Adipocyte (in vitro differentiated cells): Measurements from ENCODE around the gene PLK5.

ENCODE experiments used
- DNase-seq: peaks from one replicate; pipeline ENCODE4 v3.0.0-alpha.2; 2015; ENCODE audit warnings: low read depth
- H3K27me3 ChIP-seq: replicated peaks from 2 replicates; pipeline ENCODE4 v1.7.0; 2013; ENCODE audit warnings: mild to moderate bottlenecking, low read length, moderate library complexity; ENCODE audit not compliant: control insufficient read depth, insufficient read depth
- H3K36me3 ChIP-seq: 2 replicates; pipeline ENCODE4 v1.7.0; 2013; ENCODE audit warnings: low read length, mild to moderate bottlenecking, moderate library complexity; ENCODE audit not compliant: control insufficient read depth, insufficient read depth, severe bottlenecking
- H3K4me1 ChIP-seq: 2 replicates; pipeline ENCODE4 v1.7.0; 2013; ENCODE audit warnings: mild to moderate bottlenecking, low read length, moderate library complexity; ENCODE audit not compliant: control insufficient read depth, insufficient read depth
- H3K4me3 ChIP-seq: 2 replicates; pipeline ENCODE4 v1.7.0; 2013; ENCODE audit warnings: mild to moderate bottlenecking, low read length, moderate library complexity
- H3K9ac ChIP-seq: 2 replicates; pipeline ENCODE4 v1.7.0; 2013; ENCODE audit warnings: mild to moderate bottlenecking, low read length, moderate library complexity
- H3K9me3 ChIP-seq: 2 replicates; pipeline ENCODE4 v1.7.0; 2013; ENCODE audit warnings: mild to moderate bottlenecking, low read length, moderate library complexity; ENCODE audit not compliant: control insufficient read depth

PLK5 gene

DNA sequence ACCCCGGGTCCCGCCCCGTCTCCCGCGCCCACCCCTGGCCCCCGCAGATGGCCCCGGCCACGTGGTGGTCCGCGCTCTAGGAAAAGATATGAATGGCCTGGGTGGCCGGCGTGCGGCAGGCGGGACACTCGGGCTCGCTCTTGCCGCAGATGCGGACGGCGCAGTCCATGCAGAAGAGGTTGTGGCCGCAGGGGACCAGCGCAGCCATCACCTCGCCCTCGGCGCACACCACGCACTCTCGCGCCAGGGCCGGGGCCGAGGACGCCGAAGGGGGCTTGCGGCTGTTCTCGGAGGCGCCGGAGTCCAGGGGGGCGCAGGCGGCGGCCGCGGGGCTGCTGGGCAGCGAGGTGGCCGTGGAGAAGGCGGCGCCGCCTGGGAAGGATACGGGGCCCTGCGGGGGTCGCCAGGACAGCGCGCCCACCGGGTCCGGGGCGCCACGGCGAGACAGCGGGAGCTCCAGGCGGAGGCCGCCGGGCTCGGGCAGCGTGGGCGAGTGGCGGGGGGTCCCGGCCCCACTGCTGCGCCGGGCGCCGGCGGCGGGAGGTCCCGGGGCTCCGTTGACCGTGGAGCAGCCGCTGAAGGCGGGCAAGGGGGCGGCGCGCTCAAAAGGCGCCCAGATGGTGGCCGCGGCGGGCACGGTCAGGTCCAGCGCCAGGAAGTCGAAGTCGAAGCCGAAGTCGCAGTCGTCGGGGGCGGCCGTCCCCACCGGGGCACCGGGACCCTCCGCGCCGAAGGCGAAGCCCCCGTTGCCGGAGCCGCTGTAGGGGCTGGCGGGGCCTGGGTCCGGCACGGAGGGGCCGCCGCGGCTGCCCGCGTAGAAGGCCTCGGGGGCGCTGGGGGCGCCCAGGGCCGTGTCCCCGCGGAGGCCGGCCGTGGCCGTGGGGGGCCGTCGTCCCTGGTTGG, 31.9 kb downstream of the PLK5 start:
- Histone ChIP-seq H3K9me3 (no peaks in the 10 kb centered on the region), H3K4me3 (no peak overlapping the region), H3K9ac (no peak overlapping the region), H3K4me1 (no peaks in the 10 kb centered on the region), H3K27me3 (no peaks in the 10 kb centered on the region), H3K36me3 (no peaks in the 10 kb centered on the region)
- no peak for DNase-seq

DNA sequence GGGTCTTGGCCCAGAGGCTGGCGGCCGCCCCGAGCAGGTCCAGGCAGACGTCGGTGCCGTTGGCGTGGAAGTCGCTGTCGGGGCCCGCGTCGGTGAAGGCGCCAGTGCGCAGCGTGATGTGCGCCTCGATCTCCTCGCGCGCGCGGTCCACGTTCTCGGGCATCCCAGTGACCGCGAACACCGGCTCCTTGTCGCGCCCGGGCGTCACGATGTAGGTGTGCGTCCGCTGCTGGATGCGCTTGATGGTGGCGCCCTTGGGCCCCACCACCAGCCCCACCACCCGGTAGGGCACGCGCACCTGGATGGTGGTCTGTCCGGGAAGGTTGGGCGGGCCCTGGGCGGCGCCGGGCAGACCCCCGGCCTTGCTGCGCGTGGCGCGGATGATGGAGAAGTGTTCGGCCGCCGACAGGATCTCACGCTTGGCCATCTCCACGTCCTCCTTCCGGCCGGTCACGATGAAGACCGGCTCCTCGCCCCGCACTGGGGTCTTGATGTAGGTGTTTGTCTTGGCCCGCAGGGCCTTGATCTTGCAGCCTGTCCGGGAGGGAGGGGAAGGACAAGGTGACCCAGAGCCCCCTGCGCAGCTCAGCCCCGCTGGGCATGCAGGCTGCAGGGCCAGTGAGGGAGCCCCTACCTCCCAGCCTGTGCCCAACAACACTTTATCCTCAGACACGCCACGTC, 32.7 kb downstream of the PLK5 start:
- H3K4me3 ChIP-seq: no peak overlapping the region
- no peak overlapping the region for H3K9ac ChIP-seq
- DNase-seq: no peak
- no peaks in the 10 kb centered on the region for H3K9me3 ChIP-seq
- no peaks in the 10 kb centered on the region for H3K4me1 ChIP-seq
- no peaks in the 10 kb centered on the region for H3K36me3 ChIP-seq
- H3K27me3 ChIP-seq: no peaks in the 10 kb centered on the region

DNA sequence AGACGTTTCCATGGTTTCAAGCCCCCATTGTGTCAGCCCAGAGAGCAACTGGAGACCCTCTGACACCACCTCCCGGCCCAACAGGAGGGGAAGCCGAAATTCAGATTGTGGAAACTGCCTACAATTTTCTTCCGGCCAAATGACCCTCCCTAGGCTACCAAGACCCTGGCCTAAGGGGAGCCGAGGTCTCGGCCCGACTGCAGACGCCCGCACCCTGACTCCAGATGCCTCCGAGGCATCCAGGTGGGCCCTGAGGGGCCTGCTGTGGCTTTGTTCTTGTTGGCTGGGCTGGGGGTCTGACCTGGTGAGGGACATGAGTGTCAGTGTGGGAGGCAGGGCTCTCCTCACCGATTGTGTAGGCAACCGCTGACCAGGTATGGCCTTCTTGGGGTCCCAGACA, 34.7 kb downstream of the PLK5 start:
- no peaks in the 10 kb centered on the region for H3K4me1 ChIP-seq
- H3K27me3 ChIP-seq: no peaks in the 10 kb centered on the region
- no peak overlapping the region for H3K9ac ChIP-seq
- no peaks in the 10 kb centered on the region for H3K9me3 ChIP-seq
- DNase-seq: no peak
- no peak overlapping the region for H3K4me3 ChIP-seq
- no peaks in the 10 kb centered on the region for H3K36me3 ChIP-seq

DNA sequence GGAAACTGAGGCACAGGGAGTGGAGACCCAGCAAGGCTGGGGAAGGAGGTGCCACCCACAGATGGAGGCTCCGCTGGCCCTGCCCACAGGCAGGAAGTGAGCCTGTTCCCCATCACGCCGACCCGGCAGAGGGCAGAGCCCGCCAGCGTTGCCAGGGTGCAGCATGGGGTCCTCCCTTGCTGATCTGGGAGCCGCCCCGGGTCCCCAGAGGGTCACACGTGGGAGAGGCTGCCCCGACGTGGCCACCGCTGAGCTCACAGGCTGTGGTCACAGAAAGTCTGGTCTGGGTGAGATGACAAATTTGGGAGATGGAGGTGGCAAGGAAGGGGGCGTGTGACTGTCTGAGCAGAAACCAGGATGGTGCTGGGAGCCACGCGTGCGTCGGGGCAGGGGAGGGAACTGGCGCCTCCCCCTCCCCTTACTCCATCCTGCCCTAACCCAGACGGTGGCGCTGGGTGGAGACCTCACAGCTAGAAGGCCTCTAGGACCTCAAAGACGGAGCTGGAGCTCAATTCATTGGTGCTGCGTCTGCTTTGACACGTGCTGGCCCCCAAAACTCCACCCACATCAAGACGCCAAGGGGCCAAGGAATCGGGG, 36.5 kb downstream of the PLK5 start:
- Histone ChIP-seq H3K9ac (no peak overlapping the region), H3K36me3 (no peaks in the 10 kb centered on the region), H3K9me3 (no peaks in the 10 kb centered on the region), H3K4me3 (no peak overlapping the region), H3K27me3 (no peaks in the 10 kb centered on the region), H3K4me1 (no peaks in the 10 kb centered on the region)
- no peak for DNase-seq

DNA sequence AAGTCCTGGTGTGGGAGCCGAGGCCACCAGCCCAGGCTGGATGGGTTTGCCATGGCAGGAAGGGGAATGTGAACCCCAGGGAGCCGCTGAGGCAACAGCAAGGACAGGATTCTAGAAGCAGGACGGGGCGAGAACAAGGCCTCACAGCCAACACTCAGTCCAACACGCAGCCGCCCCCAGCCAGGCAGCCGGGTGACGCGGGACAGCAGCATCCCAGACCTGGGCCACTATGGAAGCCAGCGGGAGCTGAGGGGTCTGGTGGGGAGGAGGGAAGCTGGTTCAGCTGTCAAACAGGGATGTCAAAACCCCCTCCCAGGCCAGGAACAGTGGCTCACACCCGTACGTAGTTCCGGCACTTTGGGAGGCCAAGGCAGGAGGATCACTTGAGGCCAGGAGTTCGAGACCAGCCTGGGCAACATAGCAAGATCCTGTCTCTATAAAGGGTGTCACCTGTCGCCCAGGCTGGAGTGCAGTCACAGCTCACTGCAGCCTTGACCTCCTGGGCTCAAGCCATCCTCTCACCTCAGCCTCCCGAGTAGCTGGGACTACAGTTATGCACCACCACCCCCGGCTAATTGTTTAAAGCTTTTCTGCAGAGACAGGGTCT, 37.5 kb downstream of the PLK5 start:
- H3K36me3 ChIP-seq: no peaks in the 10 kb centered on the region
- DNase-seq: no peak

DNA sequence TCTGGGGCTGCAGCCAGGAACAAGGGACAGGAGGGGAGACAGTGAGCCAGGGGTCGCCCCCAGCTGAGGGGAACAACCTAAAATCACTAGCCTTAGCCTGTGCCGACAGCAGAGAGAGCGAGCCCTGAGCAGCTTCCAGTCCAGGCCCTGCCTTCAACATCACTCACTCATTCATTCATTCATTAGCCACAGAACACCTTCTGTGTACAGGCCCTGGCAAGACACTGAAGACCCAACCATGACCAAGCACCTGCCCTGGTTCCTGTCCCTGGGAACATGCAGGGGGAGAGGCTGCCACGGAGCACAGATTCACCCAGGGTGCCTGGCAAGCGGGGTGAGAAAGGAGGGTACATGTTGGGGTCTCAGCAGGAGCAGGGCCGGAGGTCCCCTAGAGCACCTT, 39.4 kb downstream of the PLK5 start:
- no peaks in the 10 kb centered on the region for H3K9me3 ChIP-seq
- no peaks in the 10 kb centered on the region for H3K4me1 ChIP-seq
- no peak for DNase-seq
- H3K27me3 ChIP-seq: no peaks in the 10 kb centered on the region
- no peak overlapping the region for H3K9ac ChIP-seq
- H3K36me3 ChIP-seq: no peaks in the 10 kb centered on the region
- no peak overlapping the region for H3K4me3 ChIP-seq

More for the DNA sequence above, 37.5 kb downstream of the PLK5 start:
- no peaks in the 10 kb centered on the region for H3K4me1 ChIP-seq
- H3K9me3 ChIP-seq: no peaks in the 10 kb centered on the region
- H3K9ac ChIP-seq: no peak overlapping the region
- H3K27me3 ChIP-seq: no peaks in the 10 kb centered on the region
- H3K4me3 ChIP-seq: no peak overlapping the region

DNA sequence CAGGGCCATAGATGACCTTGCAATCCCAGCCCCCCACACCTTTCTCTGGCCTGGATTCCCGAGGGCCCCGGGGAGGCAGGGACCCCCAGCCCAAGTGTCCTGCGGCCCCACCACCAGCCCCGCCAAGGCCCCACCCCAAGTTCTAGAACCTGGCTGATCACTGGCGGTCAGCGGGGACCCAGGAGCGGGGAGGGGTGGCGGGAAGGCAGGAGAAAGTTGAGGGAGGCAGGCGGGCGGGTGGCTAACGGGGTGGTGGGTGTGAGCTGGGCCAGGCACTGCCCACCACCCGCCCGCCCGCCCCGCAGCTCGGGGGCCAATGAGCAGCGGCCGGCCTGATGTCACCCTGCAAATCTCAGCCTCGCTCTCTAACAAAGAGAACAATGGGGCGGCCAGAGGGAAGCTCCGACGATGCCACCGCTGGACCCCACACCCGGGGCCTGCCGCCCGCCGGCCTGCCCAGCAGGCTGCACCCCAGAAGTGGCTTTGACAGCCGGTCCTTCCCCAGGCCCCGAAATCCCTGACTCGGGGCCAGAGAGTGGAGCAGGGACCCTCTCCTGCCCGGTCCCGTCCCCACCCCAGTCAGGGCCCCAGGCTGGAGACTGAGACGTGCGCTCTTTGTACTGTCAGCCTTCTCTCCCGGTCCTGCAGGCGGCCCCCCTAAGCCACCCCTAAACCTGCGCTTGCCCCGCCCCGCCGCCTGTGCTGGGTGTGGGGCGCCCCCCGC, 42.7 kb downstream of the PLK5 start:
- peaks cover 3% of the 10 kb centered on the region for H3K4me1 ChIP-seq
- no peaks in the 10 kb centered on the region for H3K27me3 ChIP-seq
- peak overlapping the region; percentile 86 for H3K9ac ChIP-seq
- DNase-seq: peak; percentile 92
- H3K9me3 ChIP-seq: no peaks in the 10 kb centered on the region
- H3K4me3 ChIP-seq: peak overlapping the region; percentile 82
- H3K36me3 ChIP-seq: no peaks in the 10 kb centered on the region

DNA sequence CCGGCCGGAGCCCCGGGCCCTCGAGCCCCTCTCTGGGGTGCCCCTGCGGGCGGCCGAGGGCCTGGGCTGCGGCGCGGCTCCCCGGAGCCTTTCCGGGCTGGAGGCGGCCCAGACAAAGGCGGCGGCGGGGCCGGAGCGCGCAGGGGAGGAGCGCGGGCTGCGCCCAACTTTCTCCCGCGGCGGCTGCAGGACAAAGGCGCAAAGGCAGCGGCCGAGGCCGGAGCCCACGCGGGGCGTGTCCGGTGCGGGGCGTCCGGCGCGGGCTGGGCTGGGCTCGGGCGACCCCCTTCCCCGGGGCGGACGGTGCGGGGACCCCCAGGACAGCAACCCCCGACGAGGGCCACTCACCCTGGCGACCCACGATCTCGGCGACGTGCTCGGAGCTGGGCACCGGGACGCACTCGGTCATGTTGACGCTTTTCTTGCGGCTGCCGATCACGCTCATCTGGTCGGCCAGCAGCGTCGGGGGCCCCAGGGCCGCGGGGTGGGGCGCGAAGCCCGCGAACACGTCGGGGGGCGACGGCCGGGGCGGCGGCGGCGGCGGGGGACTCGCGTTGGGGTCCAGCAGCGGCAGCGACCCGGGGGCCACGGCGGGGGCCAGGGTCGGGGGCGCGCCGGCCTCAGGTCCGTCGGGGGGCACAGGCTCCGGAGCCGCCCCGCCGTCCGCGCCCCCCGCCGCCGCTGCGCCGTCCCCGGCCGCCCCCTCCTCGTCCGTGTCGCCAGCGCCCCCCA, 43.4 kb downstream of the PLK5 start:
- H3K36me3 ChIP-seq: no peaks in the 10 kb centered on the region
- no peaks in the 10 kb centered on the region for H3K9me3 ChIP-seq
- DNase-seq: peak; percentile 78
- H3K27me3 ChIP-seq: no peaks in the 10 kb centered on the region
- peak overlapping the region; percentile 82 for H3K4me3 ChIP-seq
- H3K9ac ChIP-seq: peak overlapping the region; percentile 86
- peaks cover 3% of the 10 kb centered on the region for H3K4me1 ChIP-seq

DNA sequence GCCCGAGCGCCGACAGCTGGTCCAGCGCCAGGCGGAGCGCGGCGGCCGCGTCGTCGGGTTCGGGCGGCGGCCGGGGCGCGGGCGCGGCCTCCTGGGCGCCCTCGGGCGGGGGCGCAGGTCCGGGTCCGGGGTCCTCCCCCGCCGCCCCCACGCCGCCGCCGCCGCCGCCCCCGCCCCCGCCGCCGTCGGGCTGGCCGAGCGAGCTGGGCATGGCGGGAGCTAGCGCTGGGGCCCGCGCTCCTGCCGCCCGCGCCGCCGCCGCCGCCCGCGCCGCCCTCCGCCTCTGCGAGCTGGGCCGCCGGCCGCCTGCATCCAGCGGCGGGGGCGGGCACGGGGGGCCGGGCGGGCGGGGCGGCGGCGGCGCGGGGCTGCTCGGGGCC, 44.0 kb downstream of the PLK5 start:
- Histone ChIP-seq H3K4me3 (no peak overlapping the region), H3K9me3 (no peaks in the 10 kb centered on the region), H3K9ac (no peak overlapping the region), H3K27me3 (no peaks in the 10 kb centered on the region), H3K36me3 (no peaks in the 10 kb centered on the region), H3K4me1 (peaks cover 3% of the 10 kb centered on the region)
- DNase-seq: peak; percentile 52

DNA sequence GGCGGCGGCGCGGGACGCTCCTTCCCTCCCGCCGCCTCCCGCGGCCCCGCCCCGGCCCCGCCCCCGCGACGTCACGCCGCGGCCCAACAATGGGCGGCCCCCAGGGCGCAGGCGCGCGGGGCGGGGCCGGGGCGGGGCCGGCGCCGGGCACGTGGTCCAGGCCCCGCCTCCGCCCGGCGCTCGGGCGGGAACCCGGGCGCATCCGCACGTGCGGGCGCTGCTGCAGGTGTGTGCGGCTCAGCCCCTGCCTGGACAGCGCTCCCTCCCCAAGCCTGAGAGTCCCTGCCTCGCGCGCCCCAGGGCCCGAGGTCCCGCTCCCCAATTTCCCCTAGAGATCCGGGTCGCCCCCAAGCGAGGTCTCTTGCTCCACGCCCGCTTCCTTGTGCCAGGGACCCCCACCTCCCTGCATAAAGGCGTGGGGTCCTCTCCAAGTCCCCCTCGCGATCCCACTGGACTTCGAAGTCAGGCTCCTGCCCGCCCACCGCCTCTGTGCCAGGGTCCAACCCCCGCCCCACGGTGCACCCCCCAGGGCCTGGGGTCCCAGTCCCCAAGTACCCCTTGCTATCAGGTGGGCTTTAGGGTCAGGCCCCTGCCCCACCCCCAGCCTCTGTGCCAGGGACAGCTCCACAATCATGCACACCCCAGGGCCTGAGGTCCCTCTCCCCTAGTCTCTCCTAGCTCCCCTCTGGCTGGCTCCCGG, 44.6 kb downstream of the PLK5 start, which contains the start of gene MEX3D:
Gene MEX3D, minus strand, starts transcription at position 6 of the 700 bp plus-strand sequence. CDS start 267 bp downstream, outside the sequence.
- H3K4me1 ChIP-seq: peaks cover 3% of the 10 kb centered on the region
- H3K9me3 ChIP-seq: no peaks in the 10 kb centered on the region
- H3K9ac ChIP-seq: peak within 1 kb of the TSS; percentile 86
- no peaks in the 10 kb centered on the region for H3K36me3 ChIP-seq
- DNase-seq: peak; percentile 91
- peak within 1 kb of the TSS; percentile 82 for H3K4me3 ChIP-seq
- H3K27me3 ChIP-seq: no peaks in the 10 kb centered on the region
